Measurements from ENCODE around the gene SPAG16.

SPAG16 gene

GRCh38 chr2:214261683-214262082 is 977.4 kb downstream of the SPAG16 start:
- DNase-seq (ENCODE audit: low read depth in 2 of 2) = no peak

- DNase-seq (ENCODE audit: low read depth in 2 of 2) = no peak
These were observed 979.9 kb downstream of the SPAG16 start for GRCh38 chr2:214264171-214264570.

GRCh38 chr2:214265991-214266489 is 981.8 kb downstream of the SPAG16 start:
- DNase-seq (ENCODE audit: low read depth in 2 of 2) = no peak

GRCh38 chr2:214277880-214278279 is 993.6 kb downstream of the SPAG16 start:
- no peak for DNase-seq (ENCODE audit: low read depth in 2 of 2)

GRCh38 chr2:214286011-214286410 is 1001.7 kb downstream of the SPAG16 start:
- no peak for DNase-seq (ENCODE audit: low read depth in 2 of 2)

- DNase-seq (ENCODE audit: low read depth in 2 of 2) = no peak
These were observed 1009.3 kb downstream of the SPAG16 start for GRCh38 chr2:214293593-214293992.

- DNase-seq (ENCODE audit: low read depth in 2 of 2) = no peak
These were observed 1010.2 kb downstream of the SPAG16 start for GRCh38 chr2:214294426-214294825.

GRCh38 chr2:214297423-214297822 is 1013.2 kb downstream of the SPAG16 start:
- no peak for DNase-seq (ENCODE audit: low read depth in 2 of 2)

- DNase-seq (ENCODE audit: low read depth in 2 of 2) = no peak
These were observed 1026.1 kb downstream of the SPAG16 start for GRCh38 chr2:214310319-214310718.

- DNase-seq (ENCODE audit: low read depth in 2 of 2) = no peak
These were observed 1026.8 kb downstream of the SPAG16 start for GRCh38 chr2:214311031-214311533.

- no peak for DNase-seq (ENCODE audit: low read depth in 2 of 2)
These were observed 1027.9 kb downstream of the SPAG16 start for GRCh38 chr2:214311931-214312749.

- DNase-seq (ENCODE audit: low read depth in 2 of 2) = no peak
These were observed 1031.1 kb downstream of the SPAG16 start for GRCh38 chr2:214315324-214315723.

- DNase-seq (ENCODE audit: low read depth in 2 of 2) = no peak
These were observed 1035.9 kb downstream of the SPAG16 start for GRCh38 chr2:214320211-214320610.

- DNase-seq (ENCODE audit: low read depth in 2 of 2) = no peak
These were observed 1038.4 kb downstream of the SPAG16 start for GRCh38 chr2:214322662-214323061.

- no peak for DNase-seq (ENCODE audit: low read depth in 2 of 2)
These were observed 1041.1 kb downstream of the SPAG16 start for GRCh38 chr2:214325404-214325803.

- DNase-seq (ENCODE audit: low read depth in 2 of 2) = no peak
These were observed 1044.7 kb downstream of the SPAG16 start for GRCh38 chr2:214328941-214329340.

- DNase-seq (ENCODE audit: low read depth in 2 of 2) = no peak
These were observed 1057.4 kb downstream of the SPAG16 start for GRCh38 chr2:214341646-214342045.

- no peak for DNase-seq (ENCODE audit: low read depth in 2 of 2)
These were observed 1074.2 kb downstream of the SPAG16 start for GRCh38 chr2:214358506-214358905.

- no peak for DNase-seq (ENCODE audit: low read depth in 2 of 2)
These were observed 1076.9 kb downstream of the SPAG16 start for GRCh38 chr2:214361116-214361515.

- DNase-seq (ENCODE audit: low read depth in 2 of 2) = no peak
These were observed 1081.3 kb downstream of the SPAG16 start for GRCh38 chr2:214365549-214365948.

GRCh38 chr2:214367171-214367570 is 1082.9 kb downstream of the SPAG16 start:
- DNase-seq (ENCODE audit: low read depth in 2 of 2) = no peak

GRCh38 chr2:214376618-214377285 is 1092.5 kb downstream of the SPAG16 start:
- DNase-seq (ENCODE audit: low read depth in 2 of 2) = no peak

- no peak for DNase-seq (ENCODE audit: low read depth in 2 of 2)
These were observed 1093.0 kb downstream of the SPAG16 start for GRCh38 chr2:214377286-214377624.

Data from stimulated activated CD8-positive, alpha-beta memory T cell treated with anti-CD3 and anti-CD28 coated beads, Interleukin-7, amount 100 ng/mL, for 1 hour (primary cell).